Activated T-cell treated with anti-CD3 and anti-CD28 coated beads, Interleukin-2, amount 50 U/mL, for 1 hour (primary cell): ENCODE results near the gene PCDHA9.

ENCODE experiments used
- DNase-seq: peaks from one replicate; pipeline ENCODE4 v3.0.0-alpha.2; 2020

Gene PCDHA9

DNA sequence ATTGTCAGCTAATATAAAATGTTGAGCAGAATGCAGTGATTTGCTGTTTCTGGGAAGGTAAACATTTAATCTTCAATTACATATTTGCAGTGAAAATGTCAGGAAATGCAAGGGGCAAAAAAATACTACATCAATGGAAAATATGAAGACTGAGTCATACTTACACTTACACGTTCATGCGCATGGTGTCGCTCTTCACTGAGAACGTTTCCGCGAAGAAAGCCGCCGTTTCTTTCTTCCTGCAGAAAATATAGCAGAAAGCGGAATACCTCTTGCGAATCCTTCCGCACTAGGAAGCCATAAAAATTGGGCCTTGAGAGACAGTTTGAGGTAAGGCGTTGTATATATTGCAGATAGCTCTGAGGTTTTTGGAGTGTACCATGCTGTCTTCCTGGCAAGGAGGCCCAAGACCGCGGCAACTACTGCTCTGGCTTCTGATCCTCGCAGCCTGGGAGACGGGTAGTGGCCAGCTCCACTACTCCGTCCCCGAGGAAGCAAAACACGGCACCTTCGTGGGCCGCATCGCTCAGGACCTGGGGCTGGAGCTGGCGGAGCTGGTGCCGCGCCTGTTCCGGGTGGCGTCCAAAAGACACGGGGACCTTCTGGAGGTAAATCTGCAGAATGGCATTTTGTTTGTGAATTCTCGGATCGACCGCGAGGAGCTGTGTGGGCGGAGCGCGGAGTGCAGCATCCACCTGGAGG is 33.9 kb downstream of the PCDHA9 start, which contains the start of gene PCDHA13:
Gene PCDHA13 (plus strand): TSS at position 236 of the 702 bp plus-strand sequence. CDS start 145 bp downstream, at position 381.
- no peak for DNase-seq

DNA sequence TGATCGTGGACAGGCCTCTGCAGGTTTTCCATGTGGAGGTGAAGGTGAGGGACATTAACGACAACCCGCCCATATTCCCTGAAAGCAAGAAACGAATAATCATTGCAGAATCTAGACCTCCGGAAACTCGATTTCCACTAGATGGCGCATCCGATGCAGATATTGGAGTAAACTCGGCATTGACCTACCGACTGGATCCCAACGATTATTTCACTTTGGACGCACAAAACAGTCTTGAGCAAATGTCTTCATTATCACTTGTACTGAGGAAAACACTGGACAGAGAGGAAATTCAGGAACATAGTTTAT is 34.4 kb downstream of the PCDHA9 start:
- no peak for DNase-seq

DNA sequence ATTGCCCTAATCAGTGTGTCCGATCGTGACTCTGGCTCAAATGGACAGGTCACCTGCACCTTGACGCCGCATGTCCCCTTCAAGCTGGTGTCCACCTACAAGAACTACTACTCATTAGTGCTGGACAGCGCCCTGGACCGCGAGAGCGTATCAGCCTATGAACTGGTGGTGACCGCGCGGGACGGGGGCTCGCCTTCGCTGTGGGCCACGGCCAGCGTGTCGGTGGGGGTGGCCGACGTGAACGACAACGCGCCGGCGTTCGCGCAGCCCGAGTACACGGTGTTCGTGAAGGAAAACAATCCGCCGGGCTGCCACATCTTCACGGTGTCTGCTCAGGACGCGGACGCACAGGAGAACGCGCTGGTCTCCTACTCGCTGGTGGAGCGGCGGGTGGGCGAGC is 35.2 kb downstream of the PCDHA9 start:
- DNase-seq, result no peak

DNA sequence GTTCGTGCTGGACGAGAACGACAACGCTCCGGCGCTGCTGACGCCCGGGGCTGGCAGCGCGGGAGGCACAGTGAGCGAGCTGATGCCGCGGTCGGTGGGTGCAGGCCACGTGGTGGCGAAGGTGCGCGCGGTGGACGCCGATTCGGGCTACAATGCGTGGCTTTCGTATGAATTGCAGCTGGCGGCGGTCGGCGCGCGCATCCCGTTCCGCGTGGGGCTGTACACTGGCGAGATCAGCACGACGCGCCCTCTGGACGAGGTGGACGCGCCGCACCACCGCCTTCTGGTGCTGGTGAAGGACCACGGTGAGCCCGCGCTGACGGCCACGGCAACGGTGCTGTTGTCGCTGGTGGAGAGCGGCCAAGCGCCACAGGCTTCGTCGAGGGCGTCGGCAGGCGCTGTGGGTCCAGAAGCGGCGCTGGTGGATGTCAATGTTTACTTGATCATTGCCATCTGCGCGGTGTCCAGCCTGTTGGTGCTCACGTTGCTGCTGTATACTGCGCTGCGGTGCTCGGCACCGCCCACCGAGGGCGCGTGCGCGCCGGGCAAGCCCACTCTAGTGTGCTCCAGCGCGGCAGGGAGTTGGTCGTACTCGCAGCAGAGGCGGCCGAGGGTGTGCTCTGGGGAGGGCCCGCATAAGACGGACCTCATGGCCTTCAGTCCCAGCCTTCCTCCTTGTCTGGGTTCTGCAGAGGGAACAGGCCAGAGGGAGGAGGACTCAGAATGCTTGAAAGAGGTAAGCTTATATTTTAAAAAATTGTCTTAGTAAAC is 35.9 kb downstream of the PCDHA9 start:
- DNase-seq, result no peak
